Activated CD4-positive, alpha-beta T cell treated with anti-CD3 and anti-CD28 coated beads, Interleukin-2, Interleukin-4, amounts not matched to agents 100 ng/mL and 50 ng/mL, durations not matched to agents 16 hours and 8 hours (primary cell): ENCODE measurements around the gene OR8D1.
"Not testable (repeated sequence)": the region's sequence is repeated elsewhere in the genome, so short reads cannot be mapped to it uniquely, and the experiment has no call there.

Experiments used
- DNase-seq: peaks from one replicate; pipeline ENCODE4 v3.0.0-alpha.2; 2020; ENCODE audit warnings: low spot score

Gene OR8D1

GRCh38 chr11:124285610-124286344 lies 28.0 kb downstream of the OR8D1 start:
- no peak for DNase-seq

- no peak for DNase-seq
These were observed 35.5 kb downstream of the OR8D1 start for GRCh38 chr11:124278261-124278660.

- DNase-seq = no peak
These were observed 35.9 kb downstream of the OR8D1 start for GRCh38 chr11:124277804-124278203.

GRCh38 chr11:124277207-124277606 lies 36.5 kb downstream of the OR8D1 start:
- DNase-seq = no peak

- peak; percentile 23 for DNase-seq
These were observed 37.7 kb downstream of the OR8D1 start for GRCh38 chr11:124276081-124276480.

DNA sequence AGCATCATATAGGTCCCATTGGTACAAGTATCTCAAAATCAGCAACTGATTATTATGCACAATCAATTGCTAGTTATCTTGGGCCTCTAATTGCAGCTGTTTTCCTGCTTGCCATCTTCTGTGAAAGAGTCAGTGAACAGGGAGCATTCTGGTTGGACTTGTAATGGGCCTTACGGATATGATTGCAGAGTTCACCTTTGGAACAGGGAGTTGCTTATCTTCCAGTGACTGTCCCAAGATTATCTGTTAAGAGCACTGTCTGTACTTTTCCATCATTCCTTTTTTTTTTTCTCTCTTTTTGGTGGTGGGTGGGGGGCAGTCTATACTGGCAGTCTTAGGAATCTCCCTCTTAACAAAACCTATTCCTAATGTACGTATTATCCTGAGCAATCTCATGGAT lies 39.7 kb downstream of the OR8D1 start:
- DNase-seq = no peak

DNA sequence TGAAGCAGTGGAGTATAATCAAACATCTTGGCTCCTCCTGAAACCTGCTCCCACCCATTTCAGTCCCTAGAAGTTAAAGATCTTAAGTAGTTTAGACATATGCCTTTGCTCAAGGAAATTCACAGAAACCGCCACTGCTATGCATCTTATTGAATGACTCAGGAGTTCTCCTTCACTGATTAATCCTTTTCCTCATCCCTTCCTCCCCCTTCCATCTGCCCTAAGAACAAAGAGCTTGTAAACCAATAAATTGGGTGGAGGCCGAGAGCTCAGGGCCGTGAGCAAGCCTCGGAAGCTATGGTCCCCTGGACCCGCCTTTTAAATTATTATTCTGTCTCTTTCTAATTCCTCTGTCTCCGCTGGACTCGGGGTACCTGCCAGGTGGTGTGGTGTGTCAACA lies 42.9 kb downstream of the OR8D1 start:
- DNase-seq = not testable (repeated sequence)

GRCh38 chr11:124265041-124265440 lies 48.7 kb downstream of the OR8D1 start:
- not testable (repeated sequence) for DNase-seq

DNA sequence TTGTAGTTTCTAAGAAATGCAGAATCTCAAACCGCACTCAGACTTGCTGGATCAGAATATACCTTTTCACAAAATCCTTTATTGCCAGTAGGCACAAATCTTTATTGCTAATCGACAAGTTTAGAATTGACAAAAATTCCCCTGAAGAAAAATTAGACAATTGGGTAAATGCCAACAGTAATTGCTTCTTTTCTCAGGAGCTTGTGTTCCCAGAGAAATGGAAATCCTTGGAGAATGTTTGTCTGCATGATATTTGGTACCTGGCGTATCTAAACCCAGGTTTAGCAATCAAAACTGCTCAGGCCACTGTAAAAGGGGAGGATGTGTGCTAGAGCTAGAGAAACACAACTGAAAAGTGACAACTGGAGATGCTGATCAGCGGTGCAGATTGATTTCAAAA lies 57.7 kb downstream of the OR8D1 start, which contains the start of gene OR8G5:
OR8G5 (plus strand) TSS at position 301 of the 400 bp plus-strand sequence. CDS start 8,556 bp downstream, outside the sequence.
- no peak for DNase-seq
